H9 (cell line): ENCODE results near the gene UBE2G1. TPM values are rescaled to one million over a fixed set of nuclear protein-coding genes. Genes with fewer than 3 reads are reported as not detected.

Source experiments
- DNase-seq: peaks from one replicate; pipeline ENCODE4 v3.0.0-alpha.2; 2017
- H2AFZ ChIP-seq: one replicate; pipeline ENCODE4 v1.6.1; 2013; ENCODE audit warnings: mild to moderate bottlenecking, low read length, control low read depth, moderate library complexity
- H2AK5ac ChIP-seq: 2 replicates; pipeline ENCODE4 v1.6.1; 2013; ENCODE audit warnings: low read length, control low read depth, mixed read lengths; ENCODE audit not compliant: insufficient read length
- H2BK120ac ChIP-seq: one replicate; pipeline ENCODE4 v1.6.1; 2013; ENCODE audit warnings: low read depth, mild to moderate bottlenecking, low read length, control low read depth, inconsistent platforms; ENCODE audit not compliant: poor library complexity, severe bottlenecking
- H2BK12ac ChIP-seq: 2 replicates; pipeline ENCODE4 v1.6.1; 2013; ENCODE audit warnings: low read length, control low read depth, mixed read lengths, low read depth; ENCODE audit not compliant: insufficient read length
- H2BK15ac ChIP-seq: 2 replicates; pipeline ENCODE4 v1.6.1; 2013; ENCODE audit warnings: low read depth, low read length, control low read depth
- H2BK20ac ChIP-seq: one replicate; pipeline ENCODE4 v1.6.1; 2013; ENCODE audit warnings: low read depth, mild to moderate bottlenecking, low read length, control low read depth, inconsistent platforms; ENCODE audit not compliant: poor library complexity, severe bottlenecking
- H2BK5ac ChIP-seq: 2 replicates; pipeline ENCODE4 v1.6.1; 2013; ENCODE audit warnings: low read length, control low read depth, mixed read lengths; ENCODE audit not compliant: insufficient read length
- H3K14ac ChIP-seq: 2 replicates; pipeline ENCODE4 v1.6.1; 2013; ENCODE audit warnings: low read length, control low read depth; ENCODE audit not compliant: insufficient read depth
- H3K18ac ChIP-seq: 2 replicates; pipeline ENCODE4 v1.6.1; 2013; ENCODE audit warnings: low read depth, mild to moderate bottlenecking, mixed read lengths, low read length, control low read depth; ENCODE audit not compliant: insufficient read length
- H3K23ac ChIP-seq: 2 replicates; pipeline ENCODE4 v1.6.1; 2013; ENCODE audit warnings: low read length, control low read depth, mixed read lengths, low read depth; ENCODE audit not compliant: insufficient read length
- H3K23me2 ChIP-seq: 2 replicates; pipeline ENCODE4 v1.6.1; 2013; ENCODE audit warnings: low read depth, mild to moderate bottlenecking, mixed read lengths, low read length, control low read depth; ENCODE audit not compliant: insufficient read length, poor library complexity, severe bottlenecking
- H3K27ac ChIP-seq: 2 replicates; pipeline ENCODE4 v1.5.1; 2013; ENCODE audit warnings: low read length, control low read depth, mixed read lengths, low read depth; ENCODE audit not compliant: insufficient read length
- H3K27me3 ChIP-seq: 2 replicates; pipeline ENCODE4 v1.6.1; 2013; ENCODE audit warnings: low read length, control low read depth, inconsistent platforms; ENCODE audit not compliant: insufficient read depth
- H3K4ac ChIP-seq: 2 replicates; pipeline ENCODE4 v1.6.1; 2013; ENCODE audit warnings: low read depth, mild to moderate bottlenecking, control low read depth, inconsistent platforms, low read length, moderate library complexity
- H3K4me1 ChIP-seq: 2 replicates; pipeline ENCODE4 v1.6.1; 2013; ENCODE audit warnings: low read length, control low read depth, inconsistent platforms; ENCODE audit not compliant: insufficient read depth
- H3K4me2 ChIP-seq: 2 replicates; pipeline ENCODE4 v1.6.1; 2013; ENCODE audit warnings: low read length, control low read depth, mixed read lengths; ENCODE audit not compliant: insufficient read length, insufficient read depth
- H3K56ac ChIP-seq: 2 replicates; pipeline ENCODE4 v1.6.1; 2013; ENCODE audit warnings: low read depth, mild to moderate bottlenecking, mixed read lengths, low read length, control low read depth; ENCODE audit not compliant: insufficient read length
- H3K79me1 ChIP-seq: 2 replicates; pipeline ENCODE4 v1.6.1; 2013; ENCODE audit warnings: low read depth, mild to moderate bottlenecking, moderate library complexity, low read length, control low read depth, inconsistent platforms; ENCODE audit not compliant: insufficient read depth, poor library complexity, severe bottlenecking
- H3K79me2 ChIP-seq: 2 replicates; pipeline ENCODE4 v1.6.1; 2013; ENCODE audit warnings: low read length, control low read depth, inconsistent platforms; ENCODE audit not compliant: insufficient read depth
- H3K9ac ChIP-seq: 2 replicates; pipeline ENCODE4 v1.6.1; 2013; ENCODE audit warnings: low read length, control low read depth, mixed read lengths; ENCODE audit not compliant: insufficient read length; ENCODE audit errors: extremely low read depth
- H3K9me3 ChIP-seq: one replicate; pipeline ENCODE4 v1.6.1; 2013; ENCODE audit warnings: low read depth, low read length, inconsistent platforms; ENCODE audit not compliant: control insufficient read depth
- H3T11ph ChIP-seq: one replicate; pipeline ENCODE4 v1.6.1; 2013; ENCODE audit warnings: mild to moderate bottlenecking, low read length, control low read depth, inconsistent platforms
- H4K20me1 ChIP-seq: one replicate; pipeline ENCODE4 v1.6.1; 2013; ENCODE audit not compliant: control insufficient read depth, insufficient read length, insufficient read depth
- H4K5ac ChIP-seq: 2 replicates; pipeline ENCODE4 v1.6.1; 2013; ENCODE audit warnings: low read depth, mild to moderate bottlenecking, mixed read lengths, low read length, control low read depth; ENCODE audit not compliant: insufficient read length
- H4K8ac ChIP-seq: replicated peaks from 2 replicates; pipeline ENCODE4 v1.6.1; 2013; ENCODE audit warnings: low read length, control low read depth, mixed read lengths, low read depth; ENCODE audit not compliant: insufficient read length
- H4K91ac ChIP-seq: 2 replicates; pipeline ENCODE4 v1.6.1; 2013; ENCODE audit warnings: low read depth, mild to moderate bottlenecking, moderate library complexity, mixed read lengths, low read length, control low read depth; ENCODE audit not compliant: insufficient read length
- H3K27ac Mint-ChIP-seq, 3 experiments: 2 replicates in 2 of 3; 3 replicates in 1 of 3; pipeline ENCODE4 v1.8.0; 2020 to 2021; ENCODE audit warnings: mixed read lengths in 3 of 3, mild to moderate bottlenecking in 1 of 3, moderate library complexity in 1 of 3
- H3K27me3 Mint-ChIP-seq: 2 replicates; pipeline ENCODE4 v1.8.0; 2021; ENCODE audit warnings: low read depth, mild to moderate bottlenecking, moderate library complexity, mixed read lengths
- H3K36me3 Mint-ChIP-seq, 3 experiments: 2 replicates in 2 of 3; 3 replicates in 1 of 3; pipeline ENCODE4 v1.8.0; 2020 to 2021; ENCODE audit warnings: low read depth in 3 of 3, mixed read lengths in 3 of 3; ENCODE audit not compliant: insufficient read depth in 1 of 3
- H3K4me1 Mint-ChIP-seq, 2 experiments: 2 replicates each; pipeline ENCODE4 v1.8.0; 2020; ENCODE audit warnings: mixed read lengths in 2 of 2
- H3K4me3 Mint-ChIP-seq, 2 experiments: 2 replicates in 1 of 2; 3 replicates in 1 of 2; pipeline ENCODE4 v1.8.0; 2020 to 2021; ENCODE audit warnings: mild to moderate bottlenecking in 2 of 2, mixed read lengths in 2 of 2, moderate library complexity in 1 of 2
- H3K9me3 Mint-ChIP-seq, 2 experiments: 2 replicates in 1 of 2; 3 replicates in 1 of 2; pipeline ENCODE4 v1.8.0; 2020; ENCODE audit warnings: mild to moderate bottlenecking in 2 of 2, mixed read lengths in 2 of 2, moderate library complexity in 1 of 2
- CTCF ChIP-seq: fragments of 200-600 bp; sonication (generic); conservative IDR thresholded peaks from 3 replicates; pipeline ENCODE4 v1.8.0; 2021; ENCODE audit warnings: antibody characterized with exemption, mild to moderate bottlenecking
- WGBS: extraction: QIAGEN DNeasy Blood & Tissue Kit; methylation state at CpG from one replicate; pipeline ENCODE4 v1.1.7; 2013; ENCODE audit warnings: missing lambda C conversion rate, low lambda C conversion rate, mixed read lengths; ENCODE audit not compliant: insufficient read length; ENCODE audit errors: extremely low coverage; 5-methylcytosine and 5-hydroxymethylcytosine counted together
- total RNA-seq: library from RNA; stranded (reverse); gene quantifications from 2 replicates; pipeline ENCODE4 v1.2.1, GENCODE V29; 2021

UBE2G1 gene
- total RNA-seq, 1 experiment from 2014 or later = 188 TPM

GRCh38 chr17:4409659-4410058 lies 43.2 kb upstream of the UBE2G1 start:
- Histone ChIP-seq H3K18ac (no peak overlapping the region), H3T11ph (no peak overlapping the region), H3K79me2 (no peaks in the 10 kb centered on the region), H4K5ac (no peak overlapping the region), H3K4ac (no peak overlapping the region), H2BK120ac (no peak overlapping the region), H3K79me1 (no peaks in the 10 kb centered on the region), H3K56ac (no peak overlapping the region), H2AFZ (no peak overlapping the region), H3K23me2 (peaks cover 3% of the 10 kb centered on the region), H3K9ac (no peak overlapping the region), H2BK5ac (no peak overlapping the region), H2AK5ac (no peak overlapping the region), H4K20me1 (no peaks in the 10 kb centered on the region), H3K27ac (no peak overlapping the region), H3K4me2 (no peak overlapping the region), H3K9me3 (no peaks in the 10 kb centered on the region), H2BK15ac (no peak overlapping the region), H4K8ac (no peak overlapping the region), H3K27me3 (no peaks in the 10 kb centered on the region), H2BK12ac (no peak overlapping the region), H2BK20ac (no peak overlapping the region), H3K14ac (no peak overlapping the region), H3K23ac (no peak overlapping the region), H3K4me1 (no peaks in the 10 kb centered on the region; the same call in 1 of the 2 replicates), H4K91ac (no peak overlapping the region)
- no peak for DNase-seq
- Mint-ChIP-seq H3K27ac (no peak overlapping the region), H3K27me3 (no peaks in the 10 kb centered on the region), H3K36me3 (no peaks in the 10 kb centered on the region), H3K4me3 (no peak overlapping the region), H3K4me1 (peaks cover 14 to 18% of the 10 kb centered on the region in 2 experiments), H3K9me3 (no peaks in the 10 kb centered on the region)
- WGBS = no CpG with 5 or more reads among the region's 6 CpGs
- no peak for TF ChIP-seq CTCF
